Measurements from ENCODE around the gene ERMP1.

Gene ERMP1

GRCh38 chr9:5846096-5846495 lies 13.2 kb upstream of the ERMP1 start:
- TF ChIP-seq, protein P1, sequence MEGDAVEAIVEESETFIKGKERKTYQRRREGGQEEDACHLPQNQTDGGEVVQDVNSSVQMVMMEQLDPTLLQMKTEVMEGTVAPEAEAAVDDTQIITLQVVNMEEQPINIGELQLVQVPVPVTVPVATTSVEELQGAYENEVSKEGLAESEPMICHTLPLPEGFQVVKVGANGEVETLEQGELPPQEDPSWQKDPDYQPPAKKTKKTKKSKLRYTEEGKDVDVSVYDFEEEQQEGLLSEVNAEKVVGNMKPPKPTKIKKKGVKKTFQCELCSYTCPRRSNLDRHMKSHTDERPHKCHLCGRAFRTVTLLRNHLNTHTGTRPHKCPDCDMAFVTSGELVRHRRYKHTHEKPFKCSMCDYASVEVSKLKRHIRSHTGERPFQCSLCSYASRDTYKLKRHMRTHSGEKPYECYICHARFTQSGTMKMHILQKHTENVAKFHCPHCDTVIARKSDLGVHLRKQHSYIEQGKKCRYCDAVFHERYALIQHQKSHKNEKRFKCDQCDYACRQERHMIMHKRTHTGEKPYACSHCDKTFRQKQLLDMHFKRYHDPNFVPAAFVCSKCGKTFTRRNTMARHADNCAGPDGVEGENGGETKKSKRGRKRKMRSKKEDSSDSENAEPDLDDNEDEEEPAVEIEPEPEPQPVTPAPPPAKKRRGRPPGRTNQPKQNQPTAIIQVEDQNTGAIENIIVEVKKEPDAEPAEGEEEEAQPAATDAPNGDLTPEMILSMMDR (IDR thresholded peaks at IDR 0.05; ENCODE audit: insufficient read depth, low read depth, low read length, missing control alignments): no peak
- H3K4me3 ChIP-seq (ENCODE audit: low read length): no peak overlapping the region
- DNase-seq (ENCODE audit: low read depth): no peak

GRCh38 chr9:5845157-5845531 lies 12.2 kb upstream of the ERMP1 start:
- no peak overlapping the region for H3K4me3 ChIP-seq (ENCODE audit: low read length)
- TF ChIP-seq, protein P1 (IDR thresholded peaks at IDR 0.05; ENCODE audit: insufficient read depth, low read depth, low read length, missing control alignments): no peak
- DNase-seq (ENCODE audit: low read depth): no peak

GRCh38 chr9:5843794-5844471 lies 11.0 kb upstream of the ERMP1 start:
- DNase-seq (ENCODE audit: low read depth): no peak
- TF ChIP-seq, protein P1 (IDR thresholded peaks at IDR 0.05; ENCODE audit: insufficient read depth, low read depth, low read length, missing control alignments): no peak
- H3K4me3 ChIP-seq (ENCODE audit: low read length): no peak overlapping the region

DNA sequence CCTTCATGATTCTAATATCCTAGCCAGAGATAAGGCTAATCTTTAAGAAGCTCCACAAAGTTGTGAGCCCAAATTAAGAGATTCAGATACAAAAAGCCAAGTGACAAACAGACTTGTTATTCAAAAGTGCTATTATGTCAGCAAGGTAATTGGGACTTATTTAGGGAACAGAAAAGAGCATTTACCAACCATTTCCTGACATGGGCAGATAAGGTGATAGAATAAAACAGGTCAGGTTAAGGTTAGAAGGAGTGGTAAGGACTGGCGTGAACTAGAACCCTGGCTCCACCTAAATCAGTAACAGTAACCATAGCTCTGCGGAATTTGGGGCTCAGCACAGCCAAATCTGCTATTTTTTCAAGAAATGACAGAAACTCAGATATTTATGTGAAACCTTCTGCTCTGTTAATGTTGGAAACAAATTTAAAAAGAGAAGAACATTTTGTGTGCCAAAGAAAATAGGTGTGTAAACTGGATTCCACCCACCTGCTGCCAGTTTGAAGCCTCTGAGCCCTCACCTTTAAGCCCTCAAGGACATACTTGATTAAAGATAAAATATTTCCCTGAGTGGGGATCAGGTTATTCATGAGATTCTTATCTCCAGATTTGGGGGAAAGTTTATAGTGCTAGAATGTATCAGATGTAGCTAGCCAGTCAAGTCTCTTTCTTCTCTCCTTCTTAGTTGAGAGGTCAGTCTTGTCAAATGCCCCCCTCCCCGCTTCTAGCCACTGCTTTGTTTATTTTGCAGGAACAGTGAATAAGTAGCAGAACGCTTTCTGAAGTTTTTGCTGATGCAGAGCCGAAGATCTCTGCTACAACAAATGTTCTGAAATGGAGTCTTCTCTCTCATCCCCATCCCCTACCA lies 10.2 kb upstream of the ERMP1 start:
- no peak overlapping the region for H3K4me3 ChIP-seq (ENCODE audit: low read length)
- DNase-seq (ENCODE audit: low read depth): no peak
- TF ChIP-seq, protein P1 (IDR thresholded peaks at IDR 0.05; ENCODE audit: insufficient read depth, low read depth, low read length, missing control alignments): no peak

DNA sequence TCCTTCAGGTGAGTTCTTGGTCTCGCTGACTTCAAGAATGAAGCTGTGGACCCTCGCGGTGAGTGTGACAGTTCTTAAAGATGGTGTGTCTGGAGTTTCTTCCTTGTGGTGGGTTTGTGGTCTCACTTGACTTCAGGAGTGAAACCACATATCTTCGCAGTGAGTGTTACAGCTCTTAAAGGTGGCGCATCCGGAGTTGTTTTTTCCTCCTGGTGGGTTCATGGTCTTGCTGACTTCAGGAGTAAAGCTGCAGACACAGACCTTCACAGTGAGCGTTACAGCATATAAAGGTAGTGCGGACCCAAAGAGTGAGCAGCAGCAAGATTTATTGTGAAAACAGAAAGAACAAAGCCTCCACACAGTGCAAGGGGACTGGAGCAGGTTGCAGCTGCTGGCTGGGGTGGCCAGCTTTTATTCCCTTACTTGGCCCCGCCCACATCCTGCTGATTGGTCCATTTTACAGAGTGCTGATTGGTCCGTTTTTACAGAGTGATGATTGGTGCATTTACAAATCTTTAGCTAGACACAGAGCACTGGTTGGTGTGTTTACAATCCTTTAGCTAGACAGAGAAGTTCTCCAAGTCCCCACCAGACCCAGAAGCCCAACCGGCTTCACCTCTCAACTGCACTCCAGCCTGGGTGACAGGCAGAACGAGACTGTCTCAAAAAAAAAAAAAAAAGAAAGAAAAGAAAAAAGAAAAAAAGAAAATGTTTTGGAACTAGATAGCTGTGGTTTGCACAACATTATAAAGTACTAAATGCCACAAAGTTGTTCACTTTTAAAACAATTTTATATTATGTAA lies 9.1 kb upstream of the ERMP1 start:
- DNase-seq (ENCODE audit: low read depth): no peak
- TF ChIP-seq, protein P1 (IDR thresholded peaks at IDR 0.05; ENCODE audit: insufficient read depth, low read depth, low read length, missing control alignments): no peak
- no peak overlapping the region for H3K4me3 ChIP-seq (ENCODE audit: low read length)

DNA sequence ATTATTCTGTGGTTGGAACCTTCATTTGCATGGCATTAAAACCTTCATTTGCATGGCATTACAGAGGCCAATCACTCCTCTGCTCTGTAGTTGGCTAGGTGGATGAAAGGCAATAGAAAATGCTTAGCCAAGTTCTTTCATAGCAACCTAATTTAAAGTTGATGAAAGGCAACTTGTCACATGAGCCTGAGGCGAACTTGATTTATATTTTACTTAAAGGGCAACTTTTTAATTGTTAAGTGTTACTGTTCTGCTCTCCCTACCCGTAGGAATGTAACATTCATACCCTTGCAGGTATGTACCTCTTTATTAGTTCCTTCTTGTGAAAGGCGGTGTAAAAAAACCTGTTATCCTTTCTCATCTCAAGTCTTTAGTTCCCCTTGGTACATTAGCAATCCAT lies 7.9 kb upstream of the ERMP1 start:
- no peak overlapping the region for H3K4me3 ChIP-seq (ENCODE audit: low read length)
- no peak for DNase-seq (ENCODE audit: low read depth)
- TF ChIP-seq, protein P1 (IDR thresholded peaks at IDR 0.05; ENCODE audit: insufficient read depth, low read depth, low read length, missing control alignments): no peak
